NCI-H2227 (cell line): ENCODE results near the gene KRTAP15-1.

Experiments used
- DNase-seq: peaks from one replicate; lab custom pipeline; 2025; ENCODE audit not compliant: unreplicated experiment; lab: John Stamatoyannopoulos, UW

Gene KRTAP15-1

DNA sequence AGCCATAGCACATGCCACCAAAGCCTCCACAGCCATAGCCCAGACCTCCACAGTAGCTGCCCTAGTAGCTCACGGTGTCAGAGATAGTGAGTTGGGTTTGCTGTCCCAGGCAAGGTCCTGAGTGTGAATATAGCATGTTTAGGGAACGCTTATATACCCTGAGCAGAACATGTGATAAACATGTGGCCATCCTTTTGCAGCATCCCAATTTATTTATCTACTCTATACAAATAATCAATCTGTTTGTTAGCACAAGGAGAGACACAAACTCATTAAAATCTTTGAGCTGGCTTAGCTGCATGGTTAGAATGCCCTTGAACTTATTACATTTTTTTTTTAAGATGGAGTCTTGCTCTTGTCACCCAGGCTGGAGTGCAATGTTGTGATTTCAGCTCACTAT lies 47.3 kb downstream of the KRTAP15-1 start, which contains the start of gene KRTAP19-2:
Gene KRTAP19-2, minus strand, starts transcription at position 101 of the 400 bp plus-strand sequence. Its CDS starts 88 bp downstream, at position 13.
- DNase-seq: no peak
